ENCODE measurements around the gene GCC2.
A peak's percentile ranks its signal among the peaks of the same experiment; 100 is the strongest.
"Not testable (repeated sequence)": the region's sequence is repeated elsewhere in the genome, so short reads cannot be mapped to it uniquely, and the experiment has no call there.

Gene GCC2, protein sequence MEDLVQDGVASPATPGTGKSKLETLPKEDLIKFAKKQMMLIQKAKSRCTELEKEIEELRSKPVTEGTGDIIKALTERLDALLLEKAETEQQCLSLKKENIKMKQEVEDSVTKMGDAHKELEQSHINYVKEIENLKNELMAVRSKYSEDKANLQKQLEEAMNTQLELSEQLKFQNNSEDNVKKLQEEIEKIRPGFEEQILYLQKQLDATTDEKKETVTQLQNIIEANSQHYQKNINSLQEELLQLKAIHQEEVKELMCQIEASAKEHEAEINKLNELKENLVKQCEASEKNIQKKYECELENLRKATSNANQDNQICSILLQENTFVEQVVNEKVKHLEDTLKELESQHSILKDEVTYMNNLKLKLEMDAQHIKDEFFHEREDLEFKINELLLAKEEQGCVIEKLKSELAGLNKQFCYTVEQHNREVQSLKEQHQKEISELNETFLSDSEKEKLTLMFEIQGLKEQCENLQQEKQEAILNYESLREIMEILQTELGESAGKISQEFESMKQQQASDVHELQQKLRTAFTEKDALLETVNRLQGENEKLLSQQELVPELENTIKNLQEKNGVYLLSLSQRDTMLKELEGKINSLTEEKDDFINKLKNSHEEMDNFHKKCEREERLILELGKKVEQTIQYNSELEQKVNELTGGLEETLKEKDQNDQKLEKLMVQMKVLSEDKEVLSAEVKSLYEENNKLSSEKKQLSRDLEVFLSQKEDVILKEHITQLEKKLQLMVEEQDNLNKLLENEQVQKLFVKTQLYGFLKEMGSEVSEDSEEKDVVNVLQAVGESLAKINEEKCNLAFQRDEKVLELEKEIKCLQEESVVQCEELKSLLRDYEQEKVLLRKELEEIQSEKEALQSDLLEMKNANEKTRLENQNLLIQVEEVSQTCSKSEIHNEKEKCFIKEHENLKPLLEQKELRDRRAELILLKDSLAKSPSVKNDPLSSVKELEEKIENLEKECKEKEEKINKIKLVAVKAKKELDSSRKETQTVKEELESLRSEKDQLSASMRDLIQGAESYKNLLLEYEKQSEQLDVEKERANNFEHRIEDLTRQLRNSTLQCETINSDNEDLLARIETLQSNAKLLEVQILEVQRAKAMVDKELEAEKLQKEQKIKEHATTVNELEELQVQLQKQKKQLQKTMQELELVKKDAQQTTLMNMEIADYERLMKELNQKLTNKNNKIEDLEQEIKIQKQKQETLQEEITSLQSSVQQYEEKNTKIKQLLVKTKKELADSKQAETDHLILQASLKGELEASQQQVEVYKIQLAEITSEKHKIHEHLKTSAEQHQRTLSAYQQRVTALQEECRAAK (N-terminal part only)

GRCh38 chr2:108448678-108449409 is at the start of gene GCC2:
Gene GCC2 (plus strand): TSS chr2:108449206. CDS start chr2:108449275, 69 bp downstream.
- DNase-seq: peak; percentile 93 to 95

DNA sequence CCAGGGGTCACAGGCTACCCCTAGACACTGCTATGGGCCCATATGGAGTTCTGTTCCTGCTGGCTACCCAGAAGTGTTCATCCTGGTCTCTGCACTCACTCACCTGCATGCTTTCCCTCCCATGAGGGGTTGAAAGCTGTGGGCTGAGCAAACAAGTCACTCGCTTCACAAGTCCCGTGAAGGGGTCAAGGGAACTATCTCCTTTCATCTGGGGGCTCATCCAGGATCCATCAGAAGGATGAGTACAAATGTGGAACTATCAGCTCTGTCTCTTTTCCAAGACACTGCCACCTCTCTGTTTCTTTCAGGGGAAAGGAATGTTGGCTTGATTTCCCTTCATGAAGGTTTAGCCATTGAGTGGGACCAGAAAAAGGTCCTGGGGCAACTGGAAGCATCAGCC is 49.5 kb upstream of the GCC2 start:
- DNase-seq: no peak

GRCh38 chr2:108401800-108402199 is 47.2 kb upstream of the GCC2 start:
- DNase-seq: no peak

GRCh38 chr2:108403494-108403893 is 45.5 kb upstream of the GCC2 start:
- no peak for DNase-seq

- no peak for DNase-seq
Measured at GRCh38 chr2:108404784-108405397, 44.1 kb upstream of the GCC2 start.

GRCh38 chr2:108407864-108408729 is 40.9 kb upstream of the GCC2 start:
- DNase-seq: no peak

GRCh38 chr2:108409768-108410167 is 39.2 kb upstream of the GCC2 start:
- no peak for DNase-seq

- no peak for DNase-seq
Measured at GRCh38 chr2:108412995-108413710, 35.9 kb upstream of the GCC2 start.

DNA sequence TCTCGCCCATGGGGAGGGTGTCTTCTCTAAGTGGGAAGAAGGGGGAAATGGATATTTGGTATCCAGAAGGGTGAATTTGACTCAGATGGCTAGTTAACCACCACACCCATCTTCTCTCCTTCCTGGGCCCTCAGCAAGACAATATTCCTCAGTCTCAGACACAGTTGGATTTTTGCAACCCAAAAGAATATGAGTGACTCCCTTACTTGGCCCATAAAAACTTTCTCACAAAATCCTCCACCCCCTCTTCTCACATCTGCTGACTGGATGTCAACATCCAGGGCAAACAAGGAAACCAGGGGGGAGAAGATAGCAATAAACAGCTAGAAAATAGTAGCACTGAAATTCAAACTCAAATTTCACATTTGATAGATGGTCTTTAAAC is 35.3 kb upstream of the GCC2 start:
- DNase-seq: no peak

GRCh38 chr2:108414256-108414876 is 34.6 kb upstream of the GCC2 start:
- DNase-seq: no peak

DNA sequence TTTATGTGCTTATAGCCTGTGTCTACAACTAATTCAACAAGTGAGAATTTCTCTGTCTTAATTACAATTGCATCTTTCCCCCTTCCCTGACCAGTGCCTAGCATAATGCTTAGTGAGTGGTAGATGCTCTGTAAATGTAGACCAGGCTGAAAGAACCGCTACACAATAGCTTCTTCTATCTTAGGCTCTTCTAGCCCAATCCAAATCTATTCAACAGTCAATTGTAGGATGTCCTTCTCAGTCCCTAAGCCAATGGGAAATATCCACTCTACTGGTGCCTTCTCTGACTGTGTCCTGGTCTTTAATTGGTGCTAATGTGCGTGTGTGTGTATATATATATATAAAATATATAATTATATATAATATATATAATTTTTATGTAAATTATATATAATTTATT is 34.1 kb upstream of the GCC2 start:
- no peak for DNase-seq

- DNase-seq: no peak
Measured at GRCh38 chr2:108417254-108417653, 31.8 kb upstream of the GCC2 start.

DNA sequence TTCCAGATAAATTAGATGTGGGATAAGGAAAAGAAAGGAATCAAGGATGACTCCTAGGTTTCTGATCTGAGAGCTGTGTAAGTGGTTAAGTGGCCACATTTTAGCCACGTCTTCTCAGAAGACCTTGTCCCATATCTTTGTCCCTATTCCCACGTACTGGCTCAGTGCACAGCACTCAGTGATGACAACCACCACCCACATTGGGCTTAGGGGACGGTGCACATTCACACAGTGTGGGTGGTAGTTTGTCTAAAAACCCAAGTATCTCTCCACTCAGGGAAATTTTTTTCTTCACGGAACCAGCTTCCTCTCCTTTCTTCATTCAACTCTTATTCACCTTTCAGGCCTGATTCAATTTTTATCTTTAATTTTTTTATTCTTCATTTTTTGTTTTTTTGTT is 30.6 kb upstream of the GCC2 start:
- no peak for DNase-seq

GRCh38 chr2:108423067-108423466 is 25.9 kb upstream of the GCC2 start:
- DNase-seq: no peak

DNA sequence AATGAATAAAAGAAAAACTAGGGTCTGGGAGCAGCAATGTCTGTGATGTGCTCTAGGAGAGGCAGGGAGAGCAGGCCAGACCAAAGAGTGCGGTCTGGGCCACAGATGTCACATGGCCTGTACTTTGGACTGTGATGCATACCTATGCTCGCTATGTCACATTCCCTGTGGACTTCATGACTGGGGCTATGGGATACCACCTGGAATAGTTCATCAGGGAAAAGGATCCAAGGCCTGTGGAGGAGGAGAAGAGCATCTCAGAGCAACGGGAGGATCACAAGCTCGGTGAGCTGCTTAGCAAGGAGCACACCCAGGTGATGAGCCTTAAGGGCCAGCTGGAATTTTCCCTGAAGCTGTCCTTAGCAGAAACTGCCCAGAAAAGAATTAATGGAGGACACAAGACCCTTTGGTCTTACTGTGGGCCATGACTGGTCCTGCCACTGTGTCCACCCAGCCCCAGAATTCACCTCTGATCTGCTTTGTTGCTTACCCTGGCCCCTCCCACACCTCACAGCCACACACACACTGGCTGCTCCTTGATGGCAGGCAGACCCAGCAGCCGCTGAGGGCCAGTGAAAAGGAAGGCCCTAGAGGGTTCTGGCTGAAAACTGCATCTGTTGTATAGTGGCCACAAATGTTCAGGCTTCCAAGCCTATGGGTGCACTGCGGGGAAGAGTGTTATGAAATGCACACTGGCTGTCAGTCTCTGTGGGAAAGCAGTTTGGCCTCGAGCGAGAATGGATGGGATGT is 25.3 kb upstream of the GCC2 start:
- DNase-seq: no peak

DNA sequence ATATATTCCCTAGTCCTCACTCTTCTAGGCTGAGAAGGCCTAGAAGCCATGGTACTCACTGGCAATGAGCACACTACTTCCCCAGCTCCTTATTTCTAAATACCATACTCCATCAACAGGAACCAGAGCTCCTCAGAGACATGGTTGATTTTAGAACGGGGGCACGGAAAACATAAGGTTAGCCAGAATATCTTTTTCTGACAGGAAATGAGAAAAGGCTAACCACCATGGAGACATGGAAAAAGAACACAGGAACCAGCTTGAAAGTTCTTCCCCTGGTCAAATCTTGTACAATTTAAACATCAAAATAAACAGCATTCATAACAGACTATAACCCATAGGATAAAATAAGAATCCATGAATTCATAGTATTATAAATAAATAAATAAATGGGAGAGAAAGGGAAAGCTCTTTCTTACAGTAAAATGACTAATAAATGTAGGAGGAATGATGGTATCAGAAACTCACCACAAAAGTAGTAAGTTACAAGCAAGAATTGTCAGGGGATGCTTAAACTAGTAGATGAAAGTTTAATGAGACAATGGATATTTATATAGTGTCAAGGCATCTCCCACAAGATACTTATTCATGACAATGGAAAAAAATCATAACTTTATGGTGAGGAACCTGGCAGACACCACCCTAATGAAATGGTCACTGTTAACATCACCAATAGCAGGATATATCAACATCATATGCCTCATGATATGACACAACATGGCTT is 20.6 kb upstream of the GCC2 start:
- no peak for DNase-seq

GRCh38 chr2:108435578-108435977 is 13.4 kb upstream of the GCC2 start:
- DNase-seq: not testable (repeated sequence)

DNA sequence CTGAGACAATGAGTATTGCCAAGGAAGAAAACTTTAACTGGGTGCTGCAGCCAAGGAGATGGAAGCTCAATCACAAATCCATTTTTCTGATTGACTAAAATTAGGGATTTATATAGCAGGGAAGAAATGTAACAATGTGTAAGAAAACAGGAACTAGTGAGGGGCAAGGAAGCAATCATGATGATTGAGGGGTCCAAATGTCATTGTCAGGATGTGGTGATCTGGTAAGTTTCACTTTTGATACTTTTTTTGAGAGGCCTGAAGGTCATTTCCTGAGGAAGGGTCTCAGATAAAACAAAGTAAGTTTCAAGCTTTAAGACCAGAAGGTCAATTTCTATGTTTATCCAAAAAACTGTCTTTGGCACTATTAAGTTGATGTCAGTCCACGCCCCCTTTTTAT is 12.0 kb upstream of the GCC2 start:
- no peak for DNase-seq
